IMR-90 (cell line): Measurements from ENCODE around the gene DYNLT4. TPM values are rescaled to one million over a fixed set of nuclear protein-coding genes. Genes with fewer than 3 reads are reported as not detected.

Experiments
- ATAC-seq: fragments of 200-7000 bp; cut with Tn5 transposase; 2 replicates; pipeline ENCODE4 v1.9.1; 2020; ENCODE audit warnings: low read depth, mild to moderate bottlenecking, moderate library complexity
- BruUV-seq: library from RNA; stranded (reverse); fragments of 400-500 nt; replicated peaks from 2 replicates; lab custom pipeline; 2021; lab: Mats Ljungman, UMichigan
- CTCF ChIA-PET: fragments of 300-600 bp; formaldehyde crosslinking; extraction: SDS; loops from one replicate; lab custom pipeline; 2021; ENCODE audit warnings: antibody characterized with exemption; lab: Yijun Ruan, JAX
- POLR2A ChIA-PET: fragments of 300-600 bp; sonication (Branson Sonifier 250); formaldehyde crosslinking; loops from one replicate; lab custom pipeline; 2022; ENCODE audit warnings: antibody characterized with exemption; ENCODE audit not compliant: unreplicated experiment; lab: Charles Lee
- DNase-seq: peaks from one replicate; pipeline ENCODE4 v3.0.0; 2013
- H2AFZ ChIP-seq: replicated peaks from 2 replicates; pipeline ENCODE3; 2013; ENCODE audit warnings: low read length, mild to moderate bottlenecking; ENCODE audit not compliant: poor library complexity
- H2AK5ac ChIP-seq: 2 replicates; pipeline ENCODE4 v1.6.1; 2013; ENCODE audit warnings: low read depth, low read length, inconsistent platforms
- H2AK9ac ChIP-seq: replicated peaks from 2 replicates; pipeline ENCODE3; 2013; ENCODE audit warnings: mild to moderate bottlenecking, low read depth, low read length, moderate library complexity; ENCODE audit not compliant: poor library complexity
- H2BK120ac ChIP-seq: 2 replicates; pipeline ENCODE4 v1.6.1; 2013; ENCODE audit warnings: low read depth, low read length, inconsistent platforms
- H2BK15ac ChIP-seq: 3 replicates; pipeline ENCODE4 v1.6.1; 2013; ENCODE audit warnings: low read depth, low read length, inconsistent platforms
- H2BK20ac ChIP-seq: 2 replicates; pipeline ENCODE4 v1.6.1; 2013; ENCODE audit warnings: low read depth, mild to moderate bottlenecking, inconsistent platforms, low read length, moderate library complexity
- H2BK5ac ChIP-seq: 2 replicates; pipeline ENCODE4 v1.6.1; 2013; ENCODE audit warnings: mild to moderate bottlenecking, low read depth, low read length, inconsistent platforms; ENCODE audit not compliant: poor library complexity, severe bottlenecking
- H3K14ac ChIP-seq: replicated peaks from 2 replicates; pipeline ENCODE4 v1.6.1; 2013; ENCODE audit warnings: low read depth, low read length, inconsistent platforms
- H3K18ac ChIP-seq: 2 replicates; pipeline ENCODE4 v1.6.1; 2013; ENCODE audit warnings: low read depth, low read length, control low read depth
- H3K23ac ChIP-seq: 2 replicates; pipeline ENCODE4 v1.6.1; 2013; ENCODE audit warnings: low read depth, low read length, inconsistent platforms
- H3K27ac ChIP-seq: 2 replicates; pipeline ENCODE4 v1.5.1; 2013; ENCODE audit warnings: mild to moderate bottlenecking, control low read depth, low read length; ENCODE audit not compliant: insufficient read depth
- H3K27me3 ChIP-seq: 2 replicates; pipeline ENCODE4 v1.6.1; 2013; ENCODE audit warnings: low read length; ENCODE audit not compliant: control insufficient read depth, insufficient read depth
- H3K36me3 ChIP-seq: 2 replicates; pipeline ENCODE4 v1.6.1; 2013; ENCODE audit warnings: low read length, mixed read lengths; ENCODE audit not compliant: control insufficient read depth, insufficient read depth
- H3K4ac ChIP-seq: 2 replicates; pipeline ENCODE4 v1.6.1; 2013; ENCODE audit warnings: low read depth, low read length, inconsistent platforms
- H3K4me1 ChIP-seq: 2 replicates; pipeline ENCODE4 v1.6.1; 2013; ENCODE audit warnings: low read length, mixed read lengths; ENCODE audit not compliant: control insufficient read depth, insufficient read depth
- H3K4me2 ChIP-seq: 2 replicates; pipeline ENCODE4 v1.6.1; 2013; ENCODE audit warnings: low read depth, mild to moderate bottlenecking, control low read depth, low read length, moderate library complexity
- H3K4me3 ChIP-seq: 2 replicates; pipeline ENCODE4 v1.5.1; 2013; ENCODE audit warnings: low read depth, mild to moderate bottlenecking, control low read depth, low read length, moderate library complexity; ENCODE audit not compliant: insufficient read depth
- H3K56ac ChIP-seq: 2 replicates; pipeline ENCODE4 v1.6.1; 2013; ENCODE audit warnings: low read length, inconsistent platforms; ENCODE audit not compliant: insufficient read depth; ENCODE audit errors: extremely low read depth
- H3K79me1 ChIP-seq, 2 experiments: 2 replicates each; pipeline ENCODE4 v1.6.1; 2013; ENCODE audit warnings: low read length in 2 of 2, inconsistent platforms in 1 of 2, low read depth in 1 of 2
- H3K9ac ChIP-seq: 2 replicates; pipeline ENCODE4 v1.6.1; 2013; ENCODE audit warnings: low read depth, low read length, control low read depth
- H3K9me1 ChIP-seq: 2 replicates; pipeline ENCODE4 v1.6.1; 2013; ENCODE audit warnings: low read length, inconsistent platforms; ENCODE audit not compliant: insufficient read depth
- H3K9me3 ChIP-seq: 2 replicates; pipeline ENCODE4 v1.6.1; 2013; ENCODE audit warnings: low read length; ENCODE audit not compliant: control insufficient read depth, insufficient read depth
- H4K20me1 ChIP-seq: 2 replicates; pipeline ENCODE4 v1.6.1; 2013; ENCODE audit warnings: low read length, inconsistent platforms; ENCODE audit not compliant: insufficient read depth
- H4K5ac ChIP-seq: 2 replicates; pipeline ENCODE4 v1.6.1; 2013; ENCODE audit warnings: mild to moderate bottlenecking, low read depth, low read length, control low read depth
- H4K8ac ChIP-seq, 2 experiments: 2 replicates each; pipeline ENCODE4 v1.6.1; 2013; ENCODE audit warnings: low read depth in 2 of 2, low read length in 2 of 2, control low read depth in 1 of 2, inconsistent platforms in 1 of 2
- H4K91ac ChIP-seq: 2 replicates; pipeline ENCODE4 v1.6.1; 2013; ENCODE audit warnings: low read depth, low read length, inconsistent platforms; ENCODE audit not compliant: insufficient read depth
- BHLHE40 ChIP-seq: fragments of 150-350 bp; IDR thresholded peaks from 2 replicates; pipeline ENCODE4 v1.6.1; 2016; ENCODE audit warnings: mild to moderate bottlenecking, low read depth, low read length
- CEBPB ChIP-seq: IDR thresholded peaks from 2 replicates; pipeline ENCODE4 v1.6.1; 2012; ENCODE audit warnings: low read depth, low read length, improper control_type of control experiment
- CHD1 ChIP-seq: IDR thresholded peaks from 2 replicates; pipeline ENCODE4 v1.6.1; 2012; ENCODE audit warnings: low read depth, low read length, improper control_type of control experiment
- FOS ChIP-seq: fragments of 150-350 bp; IDR thresholded peaks from 2 replicates; pipeline ENCODE4 v1.6.1; 2016; ENCODE audit warnings: low read depth, low read length
- MAFK ChIP-seq: IDR thresholded peaks from 2 replicates; pipeline ENCODE4 v1.6.1; 2012; ENCODE audit warnings: low read depth, low read length, improper control_type of control experiment
- MAZ ChIP-seq: IDR thresholded peaks from 2 replicates; pipeline ENCODE4 v1.6.1; 2012; ENCODE audit warnings: low read depth, mild to moderate bottlenecking, low read length, improper control_type of control experiment, moderate library complexity, borderline replicate concordance
- MXI1 ChIP-seq: IDR thresholded peaks from 2 replicates; pipeline ENCODE4 v1.6.1; 2012; ENCODE audit warnings: low read depth, mild to moderate bottlenecking, low read length, moderate library complexity, borderline replicate concordance
- NFE2L2 ChIP-seq: fragments of 150-350 bp; IDR thresholded peaks from 2 replicates; pipeline ENCODE4 v1.6.1; 2016; ENCODE audit warnings: low read depth, mild to moderate bottlenecking, low read length
- RAD21 ChIP-seq: IDR thresholded peaks from 2 replicates; pipeline ENCODE4 v1.6.1; 2012; ENCODE audit warnings: low read length, improper control_type of control experiment
- RCOR1 ChIP-seq: IDR thresholded peaks from 2 replicates; pipeline ENCODE4 v1.6.1; 2012; ENCODE audit warnings: mild to moderate bottlenecking, low read length, improper control_type of control experiment; ENCODE audit not compliant: insufficient replicate concordance
- RFX5 ChIP-seq: IDR thresholded peaks from 2 replicates; pipeline ENCODE4 v1.8.0; 2012; ENCODE audit warnings: low read depth, mild to moderate bottlenecking, low read length, moderate library complexity
- SMC3 ChIP-seq: fragments of 150-350 bp; IDR thresholded peaks from 2 replicates; pipeline ENCODE4 v1.6.1; 2016; ENCODE audit warnings: low read depth, mild to moderate bottlenecking, antibody characterized with exemption, low read length, moderate library complexity
- USF2 ChIP-seq: fragments of 150-350 bp; IDR thresholded peaks from 2 replicates; pipeline ENCODE4 v1.6.1; 2017; ENCODE audit warnings: mild to moderate bottlenecking, antibody characterized with exemption, low read length, low read depth
- WGBS, 2 experiments: methylation state at CpG; one replicate each; pipeline versions ENCODE4 v1.1.5 to v1.1.7; 2013; ENCODE audit warnings: missing lambda C conversion rate in 2 of 2; ENCODE audit not compliant: insufficient read length in 1 of 2; ENCODE audit errors: extremely low coverage in 2 of 2; 5-methylcytosine and 5-hydroxymethylcytosine counted together
- dilution Hi-C: fragments of 300-500 bp; cut with HindIII; formaldehyde crosslinking; loops from one replicate; pipeline ENCODE4 v1.14.3; 2018; ENCODE audit warnings: low sequenced_read_pairs; ENCODE audit not compliant: unreplicated experiment
- in situ Hi-C: fragments of 300-500 bp; cut with MboI; formaldehyde crosslinking; loops from 3 replicates; pipeline ENCODE4 v1.14.3; 2019; ENCODE audit warnings: low sequenced_read_pairs, inconsistent platforms, mixed read lengths
- intact Hi-C: fragments of 100-400 bp; cut with micrococcal nuclease; formaldehyde crosslinking; loops from 2 replicates; pipeline ENCODE4 v1.10.0; 2022
- polyA plus RNA-seq, 3 experiments: library from polyadenylated mRNA; depleted of rRNA; stranded (reverse); fragments of >200 nt; gene quantifications; 2 replicates each; pipeline ENCODE4 v1.2.3, GENCODE V29; 2012; ENCODE audit warnings: low replicate concordance in 1 of 3
- total RNA-seq: library from RNA; depleted of rRNA; stranded (reverse); fragments of >200 nt; gene quantifications from 2 replicates; pipeline ENCODE4 v1.2.3, GENCODE V29; 2012
- TF ChIP-seq, protein P1 (sequence below): conservative IDR thresholded peaks from 2 replicates; pipeline ENCODE4 v1.5.1; 2012; ENCODE audit warnings: mild to moderate bottlenecking, low read depth, low read length, improper control_type of control experiment

The DYNLT4 gene
- total and polyA plus RNA-seq, 2 of the 4 experiments (the other 2 are of a cell fraction), result not detected

DNA sequence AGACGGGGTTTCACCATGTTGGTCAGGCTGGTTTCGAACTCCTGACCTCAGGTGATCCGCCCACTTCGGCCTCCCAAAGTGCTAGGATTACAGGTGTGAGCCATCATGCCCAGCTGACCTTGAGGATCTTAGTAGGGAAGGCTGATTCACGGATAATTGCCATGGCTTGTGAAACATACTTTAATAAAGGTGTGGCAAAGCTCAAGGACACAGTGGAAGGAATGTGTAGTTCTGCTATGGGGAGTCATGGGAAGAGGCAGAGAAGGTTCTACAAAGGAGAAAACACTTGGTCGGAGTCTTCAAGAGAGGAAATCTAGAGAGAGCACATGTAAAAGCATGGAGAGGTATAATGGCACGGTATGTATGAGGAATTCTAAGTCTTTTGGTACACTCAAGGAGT, 48.6 kb upstream of the DYNLT4 start:
- 100% methylated on average over 2 of the region's 7 CpGs; no CpG with 5 or more reads in 1 of the 2 experiments for WGBS, 2 experiments
- no peak for ATAC-seq
- no peak overlapping the region for H2AK9ac ChIP-seq
- no peak overlapping the region for H2BK15ac ChIP-seq
- no peak overlapping the region for H3K18ac ChIP-seq
- H4K20me1 ChIP-seq, result no peaks in the 10 kb centered on the region
- no peak overlapping the region for H3K56ac ChIP-seq
- no peak overlapping the region for H3K4me3 ChIP-seq
- no peaks in the 10 kb centered on the region for H3K4me1 ChIP-seq
- intact Hi-C loops (no loop called here), in situ Hi-C loops (loop anchor here (25.0 kb wide), 1 partner anchor 132 kb away; the partner anchor contains the start of gene EIF2B3), dilution Hi-C loops (no loop called here)
- H2AK5ac ChIP-seq, result no peak overlapping the region
- ChIA-PET CTCF (no interaction called here), POLR2A (no interaction called here)
- H4K5ac ChIP-seq, result no peak overlapping the region
- H3K36me3 ChIP-seq, result peaks cover 5% of the 10 kb centered on the region
- TF ChIP-seq MAZ (no peak), RCOR1 (no peak), MAFK (no peak), MXI1 (no peak), SMC3 (no peak), CHD1 (no peak), RFX5 (no peak), FOS (no peak), USF2 (no peak), CEBPB (no peak), BHLHE40 (no peak), RAD21 (no peak), NFE2L2 (no peak)
- TF ChIP-seq, protein P1, sequence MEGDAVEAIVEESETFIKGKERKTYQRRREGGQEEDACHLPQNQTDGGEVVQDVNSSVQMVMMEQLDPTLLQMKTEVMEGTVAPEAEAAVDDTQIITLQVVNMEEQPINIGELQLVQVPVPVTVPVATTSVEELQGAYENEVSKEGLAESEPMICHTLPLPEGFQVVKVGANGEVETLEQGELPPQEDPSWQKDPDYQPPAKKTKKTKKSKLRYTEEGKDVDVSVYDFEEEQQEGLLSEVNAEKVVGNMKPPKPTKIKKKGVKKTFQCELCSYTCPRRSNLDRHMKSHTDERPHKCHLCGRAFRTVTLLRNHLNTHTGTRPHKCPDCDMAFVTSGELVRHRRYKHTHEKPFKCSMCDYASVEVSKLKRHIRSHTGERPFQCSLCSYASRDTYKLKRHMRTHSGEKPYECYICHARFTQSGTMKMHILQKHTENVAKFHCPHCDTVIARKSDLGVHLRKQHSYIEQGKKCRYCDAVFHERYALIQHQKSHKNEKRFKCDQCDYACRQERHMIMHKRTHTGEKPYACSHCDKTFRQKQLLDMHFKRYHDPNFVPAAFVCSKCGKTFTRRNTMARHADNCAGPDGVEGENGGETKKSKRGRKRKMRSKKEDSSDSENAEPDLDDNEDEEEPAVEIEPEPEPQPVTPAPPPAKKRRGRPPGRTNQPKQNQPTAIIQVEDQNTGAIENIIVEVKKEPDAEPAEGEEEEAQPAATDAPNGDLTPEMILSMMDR, result no peak
- no peak for DNase-seq
- H3K23ac ChIP-seq, result no peak overlapping the region
- H2BK20ac ChIP-seq, result no peak overlapping the region
- no peak overlapping the region for H2BK5ac ChIP-seq
- H3K27me3 ChIP-seq, result no peaks in the 10 kb centered on the region
- no peak overlapping the region for H3K9ac ChIP-seq
- H4K8ac ChIP-seq, result no peak overlapping the region
- no peak overlapping the region for H4K91ac ChIP-seq
- no peak overlapping the region for H3K27ac ChIP-seq
- 0 out of 2 replicates have a peak, but pooled peaks cover 4% of the 10 kb centered on the region for H3K9me1 ChIP-seq
- H3K9me3 ChIP-seq, result no peaks in the 10 kb centered on the region
- no peak overlapping the region for H3K4ac ChIP-seq
- H3K4me2 ChIP-seq, result no peak overlapping the region
- peaks cover 0 to 2% of the 10 kb centered on the region in 2 experiments; a peak in 1 of 4 replicates for H3K79me1 ChIP-seq
- BruUV-seq, result no TSS peak
- no peak overlapping the region for H2BK120ac ChIP-seq
- no peak overlapping the region for H2AFZ ChIP-seq
- H3K14ac ChIP-seq, result no peak overlapping the region
